ENCODE results near the gene DNAJB12. TPM values are rescaled to one million over a fixed set of nuclear protein-coding genes. Genes with fewer than 3 reads are reported as not detected.

The DNAJB12 gene
- total and polyA plus RNA-seq, 4 donors, result 15.9 to 22.0 (median 18.9) TPM

DNA sequence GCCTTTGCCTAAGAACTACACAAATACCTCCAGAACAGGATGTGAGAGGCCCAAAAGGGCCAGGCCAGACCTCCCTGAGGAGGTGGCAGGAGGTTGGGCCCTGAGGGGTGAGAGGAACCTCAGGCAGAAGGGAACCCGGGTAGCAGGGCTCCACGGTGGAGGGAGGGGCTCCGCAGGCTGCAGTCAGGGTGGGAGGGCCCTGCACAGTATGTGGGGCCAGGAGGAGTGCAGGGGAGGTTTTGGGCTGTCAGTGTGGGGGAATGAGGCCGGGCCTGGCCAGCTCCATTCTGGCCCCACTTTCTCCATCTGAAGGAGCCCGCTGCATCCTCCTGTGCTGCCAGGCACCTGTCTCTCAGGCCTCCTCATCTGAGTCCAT is 25.9 kb downstream of the DNAJB12 start:
- DNase-seq (ENCODE audit: low spot score), result no peak
- Histone ChIP-seq H3K4me3 (ENCODE audit: low read depth in 1 of 3, low read length in 3 of 3) (no peak overlapping the region), H3K36me3 (ENCODE audit: control insufficient read depth in 4 of 4, insufficient read depth in 3 of 4, low read depth in 1 of 4, low read length in 3 of 4) (no peaks in the 10 kb centered on the region), H3K27ac (ENCODE audit: low read depth in 1 of 2, low read length in 2 of 2) (peak overlapping the region; percentile 64 to 77), H3K27me3 (ENCODE audit: control insufficient read depth in 4 of 4, insufficient read depth in 4 of 4, low read length in 3 of 4) (no peaks in the 10 kb centered on the region), H3K9ac (ENCODE audit: low read depth in 1 of 2, low read length in 2 of 2) (peak overlapping the region in 1 of 2 donors; percentile 51), H3K4me1 (ENCODE audit: control insufficient read depth in 4 of 4, insufficient read depth in 4 of 4, low read length in 3 of 4) (peaks cover 23 to 55% (median 45%) of the 10 kb centered on the region in 4 donors), H3K9me3 (ENCODE audit: control insufficient read depth in 4 of 4, low read length in 3 of 4) (no peaks in the 10 kb centered on the region)
- WGBS, result 67% methylated on average over 5 of the region's 5 CpGs
- TF ChIP-seq SP1 (IDR thresholded peaks at IDR 0.05) (no peak), HNF4G (IDR thresholded peaks at IDR 0.05) (no peak), ZBTB33 (IDR thresholded peaks at IDR 0.05) (no peak), CTCF (IDR thresholded peaks at IDR 0.05; ENCODE audit: low read depth, low read length, missing input control) (no peak), FOXA2 (IDR thresholded peaks at IDR 0.05) (no peak), JUND (IDR thresholded peaks at IDR 0.05) (no peak), RXRA (IDR thresholded peaks at IDR 0.05) (no peak), HNF4A (conservative IDR thresholded peaks at IDR 0.05) (no peak), TAF1 (conservative IDR thresholded peaks at IDR 0.05) (no peak), EGR1 (IDR thresholded peaks at IDR 0.05; ENCODE audit: low read depth in 2 of 2) (no peak), FOXA1 (IDR thresholded peaks at IDR 0.05) (no peak), GABPA (IDR thresholded peaks at IDR 0.05 in 1 of 2, conservative IDR thresholded peaks at IDR 0.05 in 1 of 2) (no peak), REST (IDR thresholded peaks at IDR 0.05) (no peak), YY1 (IDR thresholded peaks at IDR 0.05) (no peak), NR2F2 (IDR thresholded peaks at IDR 0.05) (no peak)
- TF ChIP-seq, protein P1, sequence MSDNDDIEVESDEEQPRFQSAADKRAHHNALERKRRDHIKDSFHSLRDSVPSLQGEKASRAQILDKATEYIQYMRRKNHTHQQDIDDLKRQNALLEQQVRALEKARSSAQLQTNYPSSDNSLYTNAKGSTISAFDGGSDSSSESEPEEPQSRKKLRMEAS (IDR thresholded peaks at IDR 0.05), result no peak
- TF ChIP-seq, protein P2, sequence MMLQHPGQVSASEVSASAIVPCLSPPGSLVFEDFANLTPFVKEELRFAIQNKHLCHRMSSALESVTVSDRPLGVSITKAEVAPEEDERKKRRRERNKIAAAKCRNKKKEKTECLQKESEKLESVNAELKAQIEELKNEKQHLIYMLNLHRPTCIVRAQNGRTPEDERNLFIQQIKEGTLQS (IDR thresholded peaks at IDR 0.05), result no peak

Data from liver (tissue), 9 donors.